GM23338 (cell line): ENCODE measurements around the gene RFNG. TPM values are rescaled to one million over a fixed set of nuclear protein-coding genes. Genes with fewer than 3 reads are reported as not detected.

ENCODE experiments used
- ATAC-seq: fragments of 200-7000 bp; cut with Tn5 transposase; 3 replicates; pipeline ENCODE4 v1.9.1; 2020
- DNase-seq: peaks from one replicate; pipeline ENCODE4 v3.0.0-alpha.2; 2015; ENCODE audit warnings: low spot score
- H2AFZ ChIP-seq: fragments of 200-600 bp; sonication (generic); 2 replicates; pipeline ENCODE4 v1.8.0; 2016; ENCODE audit warnings: antibody characterized with exemption, mild to moderate bottlenecking, moderate library complexity
- H3F3A ChIP-seq: fragments of 200-600 bp; sonication (generic); replicated peaks from 2 replicates; pipeline ENCODE4 v1.8.0; 2017; ENCODE audit warnings: antibody characterized with exemption, mixed run types, low read depth
- H3K27ac ChIP-seq: fragments of 200-600 bp; sonication (generic); 2 replicates; pipeline ENCODE4 v1.6.1; 2016; ENCODE audit warnings: low read depth
- H3K27me3 ChIP-seq: fragments of 200-600 bp; sonication (generic); 2 replicates; pipeline ENCODE4 v1.8.0; 2016; ENCODE audit warnings: mild to moderate bottlenecking, mixed run types, moderate library complexity; ENCODE audit not compliant: insufficient read depth
- H3K36me3 ChIP-seq: fragments of 200-600 bp; sonication (generic); 2 replicates; pipeline ENCODE4 v1.8.0; 2016; ENCODE audit warnings: mild to moderate bottlenecking; ENCODE audit not compliant: insufficient read depth
- H3K4me1 ChIP-seq: fragments of 200-600 bp; sonication (generic); 2 replicates; pipeline ENCODE4 v1.8.0; 2016; ENCODE audit warnings: mild to moderate bottlenecking, moderate library complexity; ENCODE audit not compliant: insufficient read depth
- H3K4me2 ChIP-seq: fragments of 200-600 bp; sonication (generic); 2 replicates; pipeline ENCODE4 v1.7.1; 2017; ENCODE audit warnings: mixed run types
- H3K4me3 ChIP-seq: fragments of 200-600 bp; sonication (generic); 2 replicates; pipeline ENCODE4 v1.6.1; 2016; ENCODE audit warnings: mixed run types
- H3K79me2 ChIP-seq: fragments of 200-600 bp; sonication (generic); replicated peaks from 2 replicates; pipeline ENCODE4 v1.8.0; 2017; ENCODE audit warnings: mild to moderate bottlenecking; ENCODE audit not compliant: insufficient read depth
- H3K9me2 ChIP-seq: fragments of 200-600 bp; sonication (generic); 2 replicates; pipeline ENCODE4 v1.8.0; 2017; ENCODE audit not compliant: insufficient read depth
- H4K20me1 ChIP-seq: fragments of 200-600 bp; sonication (generic); replicated peaks from 2 replicates; pipeline ENCODE4 v1.8.0; 2017; ENCODE audit warnings: mild to moderate bottlenecking; ENCODE audit not compliant: insufficient read depth
- H3K27ac Mint-ChIP-seq: 2 replicates; pipeline ENCODE4 v1.8.0; 2020; ENCODE audit warnings: inconsistent platforms, mild to moderate bottlenecking, moderate library complexity, mixed read lengths
- H3K27me3 Mint-ChIP-seq: 3 replicates; pipeline ENCODE4 v1.8.0; 2022; ENCODE audit warnings: low read depth, mild to moderate bottlenecking, moderate library complexity, mixed read lengths, inconsistent platforms; ENCODE audit not compliant: insufficient read depth, poor library complexity
- H3K36me3 Mint-ChIP-seq: 3 replicates; pipeline ENCODE4 v1.8.0; 2021; ENCODE audit warnings: low read depth, mild to moderate bottlenecking, inconsistent platforms, moderate library complexity, mixed read lengths
- H3K4me1 Mint-ChIP-seq: 3 replicates; pipeline ENCODE4 v1.8.0; 2020; ENCODE audit warnings: mild to moderate bottlenecking, inconsistent platforms, mixed read lengths
- H3K4me3 Mint-ChIP-seq: 3 replicates; pipeline ENCODE4 v1.8.0; 2021; ENCODE audit warnings: moderate library complexity, mild to moderate bottlenecking, inconsistent platforms, mixed read lengths
- H3K9me3 Mint-ChIP-seq: 3 replicates; pipeline ENCODE4 v1.8.0; 2020; ENCODE audit warnings: moderate library complexity, mild to moderate bottlenecking, inconsistent platforms, mixed read lengths
- CREB1 ChIP-seq: fragments of 250-450 bp; sonication (Bioruptor Pico); IDR thresholded peaks from 2 replicates; pipeline ENCODE4 v1.5.0; 2020; ENCODE audit warnings: low read depth, mild to moderate bottlenecking, moderate library complexity
- EZH2 ChIP-seq: fragments of 200-600 bp; sonication (generic); IDR thresholded peaks from one replicate; pipeline ENCODE4 v1.8.0; 2017; ENCODE audit warnings: antibody characterized with exemption, mild to moderate bottlenecking, low read depth; ENCODE audit not compliant: unreplicated experiment
- EZH2phosphoT487 ChIP-seq: fragments of 200-600 bp; sonication (generic); IDR thresholded peaks from one replicate; pipeline ENCODE4 v1.8.1; 2018; ENCODE audit warnings: antibody characterized with exemption; ENCODE audit not compliant: unreplicated experiment
- JUNB ChIP-seq: IDR thresholded peaks from one replicate; pipeline ENCODE4 v1.6.1; 2016; ENCODE audit warnings: antibody characterized with exemption; ENCODE audit not compliant: unreplicated experiment
- NANOG ChIP-seq: IDR thresholded peaks from 2 replicates; pipeline ENCODE4 v1.6.1; 2016; ENCODE audit warnings: antibody characterized with exemption, borderline replicate concordance
- POLR2AphosphoS5 ChIP-seq: IDR thresholded peaks from 2 replicates; pipeline ENCODE4 v1.6.1; 2016; ENCODE audit warnings: antibody characterized with exemption, low read depth
- STAT1 ChIP-seq: IDR thresholded peaks from one replicate; pipeline ENCODE4 v1.6.1; 2016; ENCODE audit warnings: antibody characterized with exemption; ENCODE audit not compliant: unreplicated experiment
- ZNF114 ChIP-seq: fragments of 250-450 bp; sonication (Bioruptor Pico); IDR thresholded peaks from 2 replicates; pipeline ENCODE4 v1.5.0; 2020; ENCODE audit warnings: mild to moderate bottlenecking, moderate library complexity
- ZNF331 ChIP-seq: fragments of 250-450 bp; sonication (Bioruptor Pico); IDR thresholded peaks from 2 replicates; pipeline ENCODE4 v1.5.0; 2020; ENCODE audit warnings: low read depth, mild to moderate bottlenecking, moderate library complexity
- polyA plus RNA-seq: library from polyadenylated mRNA; unstranded; fragments of >200 nt; fragmentation: Nextera tagmentation; extraction: Ambion mirVana; gene quantifications from 2 replicates; pipeline ENCODE4 v1.2.1, GENCODE V29; 2016
- total RNA-seq: library from RNA; depleted of rRNA; stranded (reverse); fragments of >200 nt; shearing (Covaris generic); gene quantifications from 2 replicates; pipeline ENCODE4 v1.2.3, GENCODE V29; 2014
- TF ChIP-seq, protein P1 (sequence below): IDR thresholded peaks from 2 replicates; pipeline ENCODE4 v1.6.1; 2016; ENCODE audit warnings: antibody characterized with exemption
- TF ChIP-seq, protein P2 (sequence below): IDR thresholded peaks from one replicate; pipeline ENCODE4 v1.6.1; 2018; ENCODE audit warnings: antibody characterized with exemption; ENCODE audit not compliant: unreplicated experiment
- TF ChIP-seq, protein P3 (sequence below), 2 experiments: fragments of 200-600 bp in 1 of 2; sonication (generic) in 1 of 2; conservative IDR thresholded peaks; 2 replicates each; pipeline versions ENCODE4 v1.5.1 to v1.6.1; 2016 to 2017; ENCODE audit warnings: antibody characterized with exemption in 2 of 2, low read depth in 2 of 2, mild to moderate bottlenecking in 2 of 2, moderate library complexity in 1 of 2
- TF ChIP-seq, protein P4 (sequence below): fragments of 250-450 bp; sonication (Bioruptor Pico); IDR thresholded peaks from 2 replicates; pipeline ENCODE4 v1.5.0; 2020; ENCODE audit warnings: mild to moderate bottlenecking, moderate library complexity

RFNG gene
- total and polyA plus RNA-seq, 2 experiments from 2014 or later: 18.0 to 44.7 TPM

DNA sequence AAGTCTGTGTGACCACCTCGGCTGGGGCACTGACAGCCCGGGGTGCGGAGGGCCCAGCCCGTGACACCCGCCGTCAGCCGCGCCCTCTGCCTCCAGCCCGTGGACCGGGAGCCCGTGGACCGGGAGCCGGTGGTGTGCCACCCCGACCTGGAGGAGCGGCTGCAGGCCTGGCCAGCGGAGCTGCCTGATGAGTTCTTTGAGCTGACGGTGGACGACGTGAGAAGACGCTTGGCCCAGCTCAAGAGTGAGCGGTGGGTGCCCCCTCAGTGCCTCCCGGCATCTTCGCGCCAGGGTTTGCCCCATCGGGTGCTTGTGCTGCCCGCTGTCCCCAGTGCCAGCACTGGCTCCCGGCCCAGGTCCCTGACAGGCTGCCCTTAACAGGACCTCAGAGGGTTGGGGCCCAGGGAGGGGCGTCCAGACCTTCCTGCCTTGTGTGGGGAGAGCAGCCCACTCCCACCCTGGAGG, 42.6 kb downstream of the RFNG start (continued):
- no peak for TF ChIP-seq EZH2
- TF ChIP-seq JUNB: no peak

DNA sequence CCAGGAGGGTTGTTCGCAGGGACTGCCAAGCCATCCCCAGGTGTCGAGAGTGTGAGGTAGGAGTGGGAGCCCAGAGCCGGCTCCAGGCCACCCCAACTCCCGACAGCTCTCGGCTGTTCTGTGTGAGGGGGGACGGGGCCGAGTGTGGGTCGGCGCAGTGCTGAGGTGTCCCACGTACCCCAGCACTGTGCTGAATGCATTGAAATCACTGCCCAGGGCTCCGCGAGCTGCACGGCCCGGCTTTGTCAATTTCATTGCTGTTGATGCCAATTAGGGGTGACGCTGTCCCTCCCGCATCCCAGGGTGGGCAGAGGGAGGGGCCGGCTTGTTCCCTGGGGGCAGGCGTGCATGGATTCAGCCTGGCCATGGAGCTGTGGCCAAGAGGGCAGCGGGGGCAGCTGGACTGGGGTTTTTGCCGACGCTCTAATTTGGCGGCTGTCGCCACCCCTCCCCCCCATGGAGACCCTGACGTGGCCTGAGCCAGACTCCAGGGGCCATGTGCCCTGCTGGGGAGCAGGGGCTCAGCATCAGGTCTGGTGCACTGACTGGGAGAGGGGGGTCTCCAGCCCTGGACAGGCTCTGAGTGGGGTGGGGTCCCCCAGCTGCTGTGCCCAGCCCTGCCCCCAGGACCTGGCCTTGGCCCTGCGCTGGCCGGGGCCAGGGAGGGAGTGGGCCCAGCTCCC, 43.2 kb downstream of the RFNG start:
- H3K4me1 ChIP-seq: no peaks in the 10 kb centered on the region
- no peak overlapping the region for H3K27ac ChIP-seq
- no peaks in the 10 kb centered on the region for H3K4me1 Mint-ChIP-seq
- no peak overlapping the region for H2AFZ ChIP-seq
- peaks cover 10% of the 10 kb centered on the region for H3K27me3 Mint-ChIP-seq
- H3K4me3 Mint-ChIP-seq: no peak overlapping the region
- no peaks in the 10 kb centered on the region for H4K20me1 ChIP-seq
- no peak overlapping the region for H3K4me2 ChIP-seq
- no peaks in the 10 kb centered on the region for H3K27me3 ChIP-seq
- DNase-seq (no peak), ATAC-seq (no peak)
- H3K9me3 Mint-ChIP-seq: no peaks in the 10 kb centered on the region
- H3K27ac Mint-ChIP-seq: no peak overlapping the region
- no peaks in the 10 kb centered on the region for H3K9me2 ChIP-seq
- no peak overlapping the region for H3K4me3 ChIP-seq
- H3K36me3 ChIP-seq: no peaks in the 10 kb centered on the region
- H3K36me3 Mint-ChIP-seq: no peaks in the 10 kb centered on the region
- no peaks in the 10 kb centered on the region for H3F3A ChIP-seq
- H3K79me2 ChIP-seq: no peaks in the 10 kb centered on the region
- TF ChIP-seq, protein P1, sequence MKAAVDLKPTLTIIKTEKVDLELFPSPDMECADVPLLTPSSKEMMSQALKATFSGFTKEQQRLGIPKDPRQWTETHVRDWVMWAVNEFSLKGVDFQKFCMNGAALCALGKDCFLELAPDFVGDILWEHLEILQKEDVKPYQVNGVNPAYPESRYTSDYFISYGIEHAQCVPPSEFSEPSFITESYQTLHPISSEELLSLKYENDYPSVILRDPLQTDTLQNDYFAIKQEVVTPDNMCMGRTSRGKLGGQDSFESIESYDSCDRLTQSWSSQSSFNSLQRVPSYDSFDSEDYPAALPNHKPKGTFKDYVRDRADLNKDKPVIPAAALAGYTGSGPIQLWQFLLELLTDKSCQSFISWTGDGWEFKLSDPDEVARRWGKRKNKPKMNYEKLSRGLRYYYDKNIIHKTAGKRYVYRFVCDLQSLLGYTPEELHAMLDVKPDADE: no peak
- TF ChIP-seq POLR2AphosphoS5 (no peak), CREB1 (CRISPR knock-in tag) (no peak), EZH2phosphoT487 (no peak), STAT1 (no peak), ZNF331 (CRISPR knock-in tag) (no peak), EZH2 (no peak), NANOG (no peak), ZNF114 (no peak)
- TF ChIP-seq, protein P2, sequence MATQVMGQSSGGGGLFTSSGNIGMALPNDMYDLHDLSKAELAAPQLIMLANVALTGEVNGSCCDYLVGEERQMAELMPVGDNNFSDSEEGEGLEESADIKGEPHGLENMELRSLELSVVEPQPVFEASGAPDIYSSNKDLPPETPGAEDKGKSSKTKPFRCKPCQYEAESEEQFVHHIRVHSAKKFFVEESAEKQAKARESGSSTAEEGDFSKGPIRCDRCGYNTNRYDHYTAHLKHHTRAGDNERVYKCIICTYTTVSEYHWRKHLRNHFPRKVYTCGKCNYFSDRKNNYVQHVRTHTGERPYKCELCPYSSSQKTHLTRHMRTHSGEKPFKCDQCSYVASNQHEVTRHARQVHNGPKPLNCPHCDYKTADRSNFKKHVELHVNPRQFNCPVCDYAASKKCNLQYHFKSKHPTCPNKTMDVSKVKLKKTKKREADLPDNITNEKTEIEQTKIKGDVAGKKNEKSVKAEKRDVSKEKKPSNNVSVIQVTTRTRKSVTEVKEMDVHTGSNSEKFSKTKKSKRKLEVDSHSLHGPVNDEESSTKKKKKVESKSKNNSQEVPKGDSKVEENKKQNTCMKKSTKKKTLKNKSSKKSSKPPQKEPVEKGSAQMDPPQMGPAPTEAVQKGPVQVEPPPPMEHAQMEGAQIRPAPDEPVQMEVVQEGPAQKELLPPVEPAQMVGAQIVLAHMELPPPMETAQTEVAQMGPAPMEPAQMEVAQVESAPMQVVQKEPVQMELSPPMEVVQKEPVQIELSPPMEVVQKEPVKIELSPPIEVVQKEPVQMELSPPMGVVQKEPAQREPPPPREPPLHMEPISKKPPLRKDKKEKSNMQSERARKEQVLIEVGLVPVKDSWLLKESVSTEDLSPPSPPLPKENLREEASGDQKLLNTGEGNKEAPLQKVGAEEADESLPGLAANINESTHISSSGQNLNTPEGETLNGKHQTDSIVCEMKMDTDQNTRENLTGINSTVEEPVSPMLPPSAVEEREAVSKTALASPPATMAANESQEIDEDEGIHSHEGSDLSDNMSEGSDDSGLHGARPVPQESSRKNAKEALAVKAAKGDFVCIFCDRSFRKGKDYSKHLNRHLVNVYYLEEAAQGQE: no peak
- TF ChIP-seq, protein P3, sequence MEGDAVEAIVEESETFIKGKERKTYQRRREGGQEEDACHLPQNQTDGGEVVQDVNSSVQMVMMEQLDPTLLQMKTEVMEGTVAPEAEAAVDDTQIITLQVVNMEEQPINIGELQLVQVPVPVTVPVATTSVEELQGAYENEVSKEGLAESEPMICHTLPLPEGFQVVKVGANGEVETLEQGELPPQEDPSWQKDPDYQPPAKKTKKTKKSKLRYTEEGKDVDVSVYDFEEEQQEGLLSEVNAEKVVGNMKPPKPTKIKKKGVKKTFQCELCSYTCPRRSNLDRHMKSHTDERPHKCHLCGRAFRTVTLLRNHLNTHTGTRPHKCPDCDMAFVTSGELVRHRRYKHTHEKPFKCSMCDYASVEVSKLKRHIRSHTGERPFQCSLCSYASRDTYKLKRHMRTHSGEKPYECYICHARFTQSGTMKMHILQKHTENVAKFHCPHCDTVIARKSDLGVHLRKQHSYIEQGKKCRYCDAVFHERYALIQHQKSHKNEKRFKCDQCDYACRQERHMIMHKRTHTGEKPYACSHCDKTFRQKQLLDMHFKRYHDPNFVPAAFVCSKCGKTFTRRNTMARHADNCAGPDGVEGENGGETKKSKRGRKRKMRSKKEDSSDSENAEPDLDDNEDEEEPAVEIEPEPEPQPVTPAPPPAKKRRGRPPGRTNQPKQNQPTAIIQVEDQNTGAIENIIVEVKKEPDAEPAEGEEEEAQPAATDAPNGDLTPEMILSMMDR (conservative IDR thresholded peaks at IDR 0.05; ENCODE audit: low read depth in 2 of 2): no peak
- TF ChIP-seq, protein P4, sequence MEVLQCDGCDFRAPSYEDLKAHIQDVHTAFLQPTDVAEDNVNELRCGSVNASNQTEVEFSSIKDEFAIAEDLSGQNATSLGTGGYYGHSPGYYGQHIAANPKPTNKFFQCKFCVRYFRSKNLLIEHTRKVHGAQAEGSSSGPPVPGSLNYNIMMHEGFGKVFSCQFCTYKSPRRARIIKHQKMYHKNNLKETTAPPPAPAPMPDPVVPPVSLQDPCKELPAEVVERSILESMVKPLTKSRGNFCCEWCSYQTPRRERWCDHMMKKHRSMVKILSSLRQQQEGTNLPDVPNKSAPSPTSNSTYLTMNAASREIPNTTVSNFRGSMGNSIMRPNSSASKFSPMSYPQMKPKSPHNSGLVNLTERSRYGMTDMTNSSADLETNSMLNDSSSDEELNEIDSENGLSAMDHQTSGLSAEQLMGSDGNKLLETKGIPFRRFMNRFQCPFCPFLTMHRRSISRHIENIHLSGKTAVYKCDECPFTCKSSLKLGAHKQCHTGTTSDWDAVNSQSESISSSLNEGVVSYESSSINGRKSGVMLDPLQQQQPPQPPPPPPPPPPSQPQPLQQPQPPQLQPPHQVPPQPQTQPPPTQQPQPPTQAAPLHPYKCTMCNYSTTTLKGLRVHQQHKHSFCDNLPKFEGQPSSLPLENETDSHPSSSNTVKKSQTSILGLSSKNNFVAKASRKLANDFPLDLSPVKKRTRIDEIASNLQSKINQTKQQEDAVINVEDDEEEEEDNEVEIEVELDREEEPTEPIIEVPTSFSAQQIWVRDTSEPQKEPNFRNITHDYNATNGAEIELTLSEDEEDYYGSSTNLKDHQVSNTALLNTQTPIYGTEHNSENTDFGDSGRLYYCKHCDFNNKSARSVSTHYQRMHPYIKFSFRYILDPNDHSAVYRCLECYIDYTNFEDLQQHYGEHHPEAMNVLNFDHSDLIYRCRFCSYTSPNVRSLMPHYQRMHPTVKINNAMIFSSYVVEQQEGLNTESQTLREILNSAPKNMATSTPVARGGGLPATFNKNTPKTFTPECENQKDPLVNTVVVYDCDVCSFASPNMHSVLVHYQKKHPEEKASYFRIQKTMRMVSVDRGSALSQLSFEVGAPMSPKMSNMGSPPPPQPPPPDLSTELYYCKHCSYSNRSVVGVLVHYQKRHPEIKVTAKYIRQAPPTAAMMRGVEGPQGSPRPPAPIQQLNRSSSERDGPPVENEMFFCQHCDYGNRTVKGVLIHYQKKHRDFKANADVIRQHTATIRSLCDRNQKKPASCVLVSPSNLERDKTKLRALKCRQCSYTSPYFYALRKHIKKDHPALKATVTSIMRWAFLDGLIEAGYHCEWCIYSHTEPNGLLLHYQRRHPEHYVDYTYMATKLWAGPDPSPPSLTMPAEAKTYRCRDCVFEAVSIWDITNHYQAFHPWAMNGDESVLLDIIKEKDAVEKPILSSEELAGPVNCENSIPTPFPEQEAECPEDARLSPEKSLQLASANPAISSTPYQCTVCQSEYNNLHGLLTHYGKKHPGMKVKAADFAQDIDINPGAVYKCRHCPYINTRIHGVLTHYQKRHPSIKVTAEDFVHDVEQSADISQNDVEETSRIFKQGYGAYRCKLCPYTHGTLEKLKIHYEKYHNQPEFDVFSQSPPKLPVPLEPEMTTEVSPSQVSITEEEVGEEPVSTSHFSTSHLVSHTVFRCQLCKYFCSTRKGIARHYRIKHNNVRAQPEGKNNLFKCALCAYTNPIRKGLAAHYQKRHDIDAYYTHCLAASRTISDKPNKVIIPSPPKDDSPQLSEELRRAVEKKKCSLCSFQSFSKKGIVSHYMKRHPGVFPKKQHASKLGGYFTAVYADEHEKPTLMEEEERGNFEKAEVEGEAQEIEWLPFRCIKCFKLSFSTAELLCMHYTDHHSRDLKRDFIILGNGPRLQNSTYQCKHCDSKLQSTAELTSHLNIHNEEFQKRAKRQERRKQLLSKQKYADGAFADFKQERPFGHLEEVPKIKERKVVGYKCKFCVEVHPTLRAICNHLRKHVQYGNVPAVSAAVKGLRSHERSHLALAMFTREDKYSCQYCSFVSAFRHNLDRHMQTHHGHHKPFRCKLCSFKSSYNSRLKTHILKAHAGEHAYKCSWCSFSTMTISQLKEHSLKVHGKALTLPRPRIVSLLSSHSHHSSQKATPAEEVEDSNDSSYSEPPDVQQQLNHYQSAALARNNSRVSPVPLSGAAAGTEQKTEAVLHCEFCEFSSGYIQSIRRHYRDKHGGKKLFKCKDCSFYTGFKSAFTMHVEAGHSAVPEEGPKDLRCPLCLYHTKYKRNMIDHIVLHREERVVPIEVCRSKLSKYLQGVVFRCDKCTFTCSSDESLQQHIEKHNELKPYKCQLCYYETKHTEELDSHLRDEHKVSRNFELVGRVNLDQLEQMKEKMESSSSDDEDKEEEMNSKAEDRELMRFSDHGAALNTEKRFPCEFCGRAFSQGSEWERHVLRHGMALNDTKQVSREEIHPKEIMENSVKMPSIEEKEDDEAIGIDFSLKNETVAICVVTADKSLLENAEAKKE: no peak
